Measurements from ENCODE around the gene COX7A2L.
"Not testable (repeated sequence)": the region's sequence is repeated elsewhere in the genome, so short reads cannot be mapped to it uniquely, and the experiment has no call there.

The COX7A2L gene

DNA sequence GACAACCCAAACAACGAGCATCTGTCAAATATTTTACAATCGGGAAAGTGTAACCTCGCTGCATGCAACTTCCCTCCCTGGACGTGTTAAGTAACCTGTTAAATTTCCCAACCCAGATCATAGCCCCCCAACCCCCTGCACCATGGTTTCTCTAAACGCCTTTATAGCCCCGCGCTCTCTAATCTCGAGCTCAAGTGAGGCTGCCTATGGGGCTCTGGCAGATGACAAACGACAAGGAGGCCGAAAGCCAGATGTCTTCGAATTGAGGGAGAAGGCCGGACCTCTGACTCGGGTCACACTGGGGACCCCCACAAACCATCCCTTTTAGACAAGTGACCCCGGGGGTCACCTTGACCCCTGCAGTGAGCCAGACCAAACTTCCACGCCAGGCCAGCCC is 526 bp downstream of the COX7A2L start:
- no peak for DNase-seq (ENCODE audit: low read depth, low spot score)
- Histone ChIP-seq H3K4me3 (peak overlapping the region; percentile 87), H3K27ac (0 out of 2 replicates have a peak overlapping the region, but pooled peaks have one; percentile 98), H3K9me3 (ENCODE audit: low read depth, low read length) (no peaks in the 10 kb centered on the region), H3K36me3 (ENCODE audit: insufficient read depth, low read length) (no peaks in the 10 kb centered on the region), H3K9ac (ENCODE audit: insufficient read length) (peak overlapping the region; percentile 95)
- TF ChIP-seq EZH2 (IDR thresholded peaks at IDR 0.05), result no peak
- no peak for TF ChIP-seq FOXP2 (optimal IDR thresholded peaks at IDR 0.05; ENCODE audit: control extremely low read depth, extremely low read length, insufficient read depth)
- no peak for TF ChIP-seq POLR2AphosphoS5 (IDR thresholded peaks at IDR 0.05; ENCODE audit: borderline replicate concordance, low read depth, low read length)

- peak overlapping the region; percentile 34 for H3K27ac ChIP-seq
- DNase-seq (ENCODE audit: low read depth, low spot score), result no peak
- no peaks in the 10 kb centered on the region for H3K36me3 ChIP-seq (ENCODE audit: insufficient read depth, low read length)
- H3K9me3 ChIP-seq (ENCODE audit: low read depth, low read length), result no peaks in the 10 kb centered on the region
- TF ChIP-seq EZH2 (IDR thresholded peaks at IDR 0.05) (no peak), FOXP2 (optimal IDR thresholded peaks at IDR 0.05; ENCODE audit: control extremely low read depth, extremely low read length, insufficient read depth) (no peak), POLR2AphosphoS5 (IDR thresholded peaks at IDR 0.05; ENCODE audit: borderline replicate concordance, low read depth, low read length) (no peak)
- peak overlapping the region; percentile 95 for H3K9ac ChIP-seq (ENCODE audit: insufficient read length)
- peak overlapping the region; percentile 87 for H3K4me3 ChIP-seq
These were observed 993 bp downstream of the COX7A2L start for GRCh38 chr2:42359965-42360483.

DNA sequence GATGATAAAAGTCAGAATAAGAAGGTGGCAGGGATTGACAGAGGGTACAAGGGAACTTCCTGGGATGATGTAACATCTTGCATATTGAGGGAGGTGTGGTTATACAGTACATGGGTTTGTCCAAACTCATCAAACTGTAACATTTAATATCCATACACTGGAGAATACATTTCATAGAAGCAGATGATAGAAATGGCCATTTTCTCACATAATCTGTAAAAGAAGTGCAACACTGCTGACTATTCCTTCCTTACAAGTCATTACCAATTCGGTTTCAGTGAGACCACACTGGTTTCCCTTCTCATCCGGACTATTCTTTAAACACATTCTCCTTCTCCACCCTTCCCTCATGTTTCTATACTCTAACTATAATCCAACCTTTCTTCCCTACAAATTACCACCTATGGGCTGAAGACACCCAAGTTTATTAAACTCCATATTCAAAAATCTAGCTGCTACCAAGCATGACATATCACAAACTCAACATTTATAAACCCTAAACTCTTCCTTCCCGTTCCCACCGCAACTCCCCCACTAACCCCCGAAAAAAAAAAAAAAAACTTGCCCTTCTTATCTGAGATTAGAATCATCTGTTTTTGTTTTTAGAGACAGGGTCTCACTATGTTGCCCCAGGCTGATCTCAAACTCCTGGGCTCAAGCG is 1.6 kb downstream of the COX7A2L start:
- Histone ChIP-seq H3K4me3 (peak overlapping the region; percentile 87), H3K36me3 (ENCODE audit: insufficient read depth, low read length) (no peaks in the 10 kb centered on the region), H3K9me3 (ENCODE audit: low read depth, low read length) (no peaks in the 10 kb centered on the region), H3K27ac (peak overlapping the region; percentile 34), H3K9ac (ENCODE audit: insufficient read length) (peak overlapping the region; percentile 95)
- TF ChIP-seq FOXP2 (optimal IDR thresholded peaks at IDR 0.05; ENCODE audit: control extremely low read depth, extremely low read length, insufficient read depth) (no peak), EZH2 (IDR thresholded peaks at IDR 0.05) (no peak), POLR2AphosphoS5 (IDR thresholded peaks at IDR 0.05; ENCODE audit: borderline replicate concordance, low read depth, low read length) (no peak)
- no peak for DNase-seq (ENCODE audit: low read depth, low spot score)

- no peaks in the 10 kb centered on the region for H3K9me3 ChIP-seq (ENCODE audit: low read depth, low read length)
- H3K9ac ChIP-seq (ENCODE audit: insufficient read length), result no peak overlapping the region
- DNase-seq (ENCODE audit: low read depth, low spot score), result no peak
- no peak overlapping the region for H3K27ac ChIP-seq
- no peak overlapping the region for H3K4me3 ChIP-seq
- H3K36me3 ChIP-seq (ENCODE audit: insufficient read depth, low read length), result peaks cover 35% of the 10 kb centered on the region
- no peak for TF ChIP-seq POLR2AphosphoS5 (IDR thresholded peaks at IDR 0.05; ENCODE audit: borderline replicate concordance, low read depth, low read length)
- no peak for TF ChIP-seq FOXP2 (optimal IDR thresholded peaks at IDR 0.05; ENCODE audit: control extremely low read depth, extremely low read length, insufficient read depth)
- no peak for TF ChIP-seq EZH2 (IDR thresholded peaks at IDR 0.05)
These were observed 7.1 kb downstream of the COX7A2L start for GRCh38 chr2:42353792-42354429.

DNA sequence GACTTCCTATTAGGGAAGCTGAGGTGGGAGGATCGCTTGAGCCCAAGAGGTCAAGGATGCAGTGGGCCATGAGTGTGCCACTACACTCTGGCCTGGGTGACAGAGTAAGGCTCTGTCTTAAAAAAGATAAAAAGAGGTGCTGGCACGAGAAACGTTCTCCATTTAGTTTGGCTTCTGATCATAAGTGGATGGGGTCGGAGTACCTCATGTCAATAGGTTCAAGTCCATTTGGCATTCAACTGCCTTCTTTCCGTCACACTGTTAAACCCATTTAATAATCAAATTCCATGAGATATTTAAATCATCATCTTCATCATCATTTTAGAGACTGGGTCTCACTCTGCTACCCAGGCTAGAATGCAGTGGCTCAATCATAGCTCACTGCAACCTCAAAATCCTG is 9.2 kb downstream of the COX7A2L start:
- Histone ChIP-seq H3K27ac (no peak overlapping the region), H3K36me3 (ENCODE audit: insufficient read depth, low read length) (peaks cover 46% of the 10 kb centered on the region), H3K9ac (ENCODE audit: insufficient read length) (no peak overlapping the region), H3K4me3 (no peak overlapping the region), H3K9me3 (ENCODE audit: low read depth, low read length) (no peaks in the 10 kb centered on the region)
- TF ChIP-seq FOXP2 (optimal IDR thresholded peaks at IDR 0.05; ENCODE audit: control extremely low read depth, extremely low read length, insufficient read depth) (no peak), POLR2AphosphoS5 (IDR thresholded peaks at IDR 0.05; ENCODE audit: borderline replicate concordance, low read depth, low read length) (no peak), EZH2 (IDR thresholded peaks at IDR 0.05) (no peak)
- DNase-seq (ENCODE audit: low read depth, low spot score), result no peak

GRCh38 chr2:42350434-42351063 is 10.5 kb downstream of the COX7A2L start:
- DNase-seq (ENCODE audit: low read depth, low spot score), result no peak
- no peak for TF ChIP-seq POLR2AphosphoS5 (IDR thresholded peaks at IDR 0.05; ENCODE audit: borderline replicate concordance, low read depth, low read length)
- no peak for TF ChIP-seq EZH2 (IDR thresholded peaks at IDR 0.05)
- no peak for TF ChIP-seq FOXP2 (optimal IDR thresholded peaks at IDR 0.05; ENCODE audit: control extremely low read depth, extremely low read length, insufficient read depth)
- no peaks in the 10 kb centered on the region for H3K9me3 ChIP-seq (ENCODE audit: low read depth, low read length)
- no peak overlapping the region for H3K27ac ChIP-seq
- peaks cover 55% of the 10 kb centered on the region for H3K36me3 ChIP-seq (ENCODE audit: insufficient read depth, low read length)
- H3K9ac ChIP-seq (ENCODE audit: insufficient read length), result no peak overlapping the region
- no peak overlapping the region for H3K4me3 ChIP-seq

- Histone ChIP-seq H3K27ac (no peak overlapping the region), H3K9ac (ENCODE audit: insufficient read length) (no peak overlapping the region), H3K9me3 (ENCODE audit: low read depth, low read length) (no peaks in the 10 kb centered on the region), H3K36me3 (ENCODE audit: insufficient read depth, low read length) (peaks cover 59% of the 10 kb centered on the region), H3K4me3 (no peak overlapping the region)
- TF ChIP-seq EZH2 (IDR thresholded peaks at IDR 0.05), result no peak
- no peak for TF ChIP-seq POLR2AphosphoS5 (IDR thresholded peaks at IDR 0.05; ENCODE audit: borderline replicate concordance, low read depth, low read length)
- no peak for TF ChIP-seq FOXP2 (optimal IDR thresholded peaks at IDR 0.05; ENCODE audit: control extremely low read depth, extremely low read length, insufficient read depth)
- no peak for DNase-seq (ENCODE audit: low read depth, low spot score)
These were observed 12.8 kb downstream of the COX7A2L start for GRCh38 chr2:42348113-42348805.

GRCh38 chr2:42347518-42347917 is 13.5 kb downstream of the COX7A2L start:
- H3K36me3 ChIP-seq (ENCODE audit: insufficient read depth, low read length), result peaks cover 54% of the 10 kb centered on the region
- not testable (repeated sequence) for H3K9ac ChIP-seq (ENCODE audit: insufficient read length); DNase-seq (ENCODE audit: low read depth, low spot score); H3K4me3 ChIP-seq; H3K9me3 ChIP-seq (ENCODE audit: low read depth, low read length); H3K27ac ChIP-seq

- not testable (repeated sequence) for H3K9me3 ChIP-seq (ENCODE audit: low read depth, low read length); H3K9ac ChIP-seq (ENCODE audit: insufficient read length); H3K27ac ChIP-seq; H3K4me3 ChIP-seq; DNase-seq (ENCODE audit: low read depth, low spot score)
- peaks cover 47% of the 10 kb centered on the region for H3K36me3 ChIP-seq (ENCODE audit: insufficient read depth, low read length)
These were observed 14.2 kb downstream of the COX7A2L start for GRCh38 chr2:42346856-42347255.

All from SK-N-MC (cell line).